Measurements from ENCODE around the gene URI1. TPM values are rescaled to one million over a fixed set of nuclear protein-coding genes. Genes with fewer than 3 reads are reported as not detected.

Gene URI1
- total RNA-seq, 1 experiment from 2014 or later = 31.0 TPM

- CTCF ChIA-PET = no interaction called here
- intact Hi-C loops (cut with micrococcal nuclease) = no loop called here
Observed at GRCh38 chr19:29917911-29918310, 24.1 kb upstream of the URI1 start.

GRCh38 chr19:29918891-29919290 is 23.1 kb upstream of the URI1 start:
- TF ChIP-seq CTCF (conservative IDR thresholded peaks at IDR 0.05; ENCODE audit: low read depth, low read length) (no peak), EZH2 (IDR thresholded peaks at IDR 0.05; ENCODE audit: low read length, unreplicated experiment) (no peak), EZH2phosphoT487 (IDR thresholded peaks at IDR 0.05; ENCODE audit: borderline replicate concordance, low read length) (no peak)
- Histone ChIP-seq H2AFZ (ENCODE audit: low read length) (no peak overlapping the region), H3K9me2 (replicated peaks; ENCODE audit: low read length) (no peaks in the 10 kb centered on the region), H3K9me3 (ENCODE audit: low read length) (no peaks in the 10 kb centered on the region), H3K9ac (ENCODE audit: low read length) (no peak overlapping the region), H4K20me1 (ENCODE audit: low read length) (no peaks in the 10 kb centered on the region), H3K4me3 (ENCODE audit: low read length) (no peak overlapping the region), H3K4me2 (ENCODE audit: low read length) (no peak overlapping the region), H3K79me2 (ENCODE audit: low read length) (no peaks in the 10 kb centered on the region), H3K36me3 (ENCODE audit: low read depth, low read length) (no peaks in the 10 kb centered on the region), H3K4me1 (ENCODE audit: insufficient read depth, low read length) (no peaks in the 10 kb centered on the region), H3K27ac (ENCODE audit: low read length) (no peak overlapping the region), H3F3A (ENCODE audit: low read length, unreplicated experiment) (no peaks in the 10 kb centered on the region), H3K27me3 (ENCODE audit: low read length) (no peaks in the 10 kb centered on the region; the same call in 1 of the 2 replicates)
- POLR2A ChIA-PET (ENCODE audit: unreplicated experiment) = no interaction called here
- intact Hi-C loops (cut with micrococcal nuclease) = no loop called here
- CTCF ChIA-PET = no interaction called here
- ATAC-seq (no peak), DNase-seq (no peak)
- BruUV-seq (replicated peaks) = no TSS peak

More at GRCh38 chr19:29917911-29918310, 24.1 kb upstream of the URI1 start:
- Histone ChIP-seq H3K4me1 (ENCODE audit: insufficient read depth, low read length) (no peaks in the 10 kb centered on the region), H3K36me3 (ENCODE audit: low read depth, low read length) (no peaks in the 10 kb centered on the region), H3K4me3 (ENCODE audit: low read length) (no peak overlapping the region), H3K79me2 (ENCODE audit: low read length) (no peaks in the 10 kb centered on the region), H4K20me1 (ENCODE audit: low read length) (no peaks in the 10 kb centered on the region), H3K27ac (ENCODE audit: low read length) (no peak overlapping the region), H3K27me3 (ENCODE audit: low read length) (no peaks in the 10 kb centered on the region; the same call in 1 of the 2 replicates), H3F3A (ENCODE audit: low read length, unreplicated experiment) (no peaks in the 10 kb centered on the region), H3K9me2 (replicated peaks; ENCODE audit: low read length) (no peaks in the 10 kb centered on the region), H3K4me2 (ENCODE audit: low read length) (no peak overlapping the region), H3K9me3 (ENCODE audit: low read length) (no peaks in the 10 kb centered on the region), H2AFZ (ENCODE audit: low read length) (no peak overlapping the region), H3K9ac (ENCODE audit: low read length) (no peak overlapping the region)
- DNase-seq (no peak), ATAC-seq (no peak)
- POLR2A ChIA-PET (ENCODE audit: unreplicated experiment) = no interaction called here
- BruUV-seq (replicated peaks) = no TSS peak
- TF ChIP-seq EZH2phosphoT487 (IDR thresholded peaks at IDR 0.05; ENCODE audit: borderline replicate concordance, low read length) (no peak), EZH2 (IDR thresholded peaks at IDR 0.05; ENCODE audit: low read length, unreplicated experiment) (no peak), CTCF (conservative IDR thresholded peaks at IDR 0.05; ENCODE audit: low read depth, low read length) (no peak)

- H3K27me3 ChIP-seq (ENCODE audit: low read length) = no peaks in the 10 kb centered on the region; the same call in 1 of the 2 replicates
- H3K9ac ChIP-seq (ENCODE audit: low read length) = no peak overlapping the region
- no peaks in the 10 kb centered on the region for H3F3A ChIP-seq (ENCODE audit: low read length, unreplicated experiment)
- no peak overlapping the region for H3K27ac ChIP-seq (ENCODE audit: low read length)
- ChIA-PET POLR2A (ENCODE audit: unreplicated experiment) (no interaction called here), CTCF (interaction anchor here (0.6 kb wide), 1 partner anchor 48 kb away, joined by 3 read pairs; no protein-coding TSS in a partner anchor)
- H3K4me1 ChIP-seq (ENCODE audit: insufficient read depth, low read length) = no peaks in the 10 kb centered on the region
- H3K9me3 ChIP-seq (ENCODE audit: low read length) = no peaks in the 10 kb centered on the region
- TF ChIP-seq EZH2 (IDR thresholded peaks at IDR 0.05; ENCODE audit: low read length, unreplicated experiment) = no peak
- no peak for TF ChIP-seq CTCF (conservative IDR thresholded peaks at IDR 0.05; ENCODE audit: low read depth, low read length)
- no peak for TF ChIP-seq EZH2phosphoT487 (IDR thresholded peaks at IDR 0.05; ENCODE audit: borderline replicate concordance, low read length)
- intact Hi-C loops (cut with micrococcal nuclease) = no loop called here
- no peaks in the 10 kb centered on the region for H4K20me1 ChIP-seq (ENCODE audit: low read length)
- no peaks in the 10 kb centered on the region for H3K9me2 ChIP-seq (replicated peaks; ENCODE audit: low read length)
- no peak overlapping the region for H3K4me3 ChIP-seq (ENCODE audit: low read length)
- no peak overlapping the region for H3K4me2 ChIP-seq (ENCODE audit: low read length)
- no peaks in the 10 kb centered on the region for H3K36me3 ChIP-seq (ENCODE audit: low read depth, low read length)
- DNase-seq = no peak
- no TSS peak for BruUV-seq (replicated peaks)
- no peaks in the 10 kb centered on the region for H3K79me2 ChIP-seq (ENCODE audit: low read length)
- ATAC-seq = no peak
- H2AFZ ChIP-seq (ENCODE audit: low read length) = no peak overlapping the region
Observed at GRCh38 chr19:29922972-29923371, 19.1 kb upstream of the URI1 start.
